Activated naive CD8-positive, alpha-beta T cell treated with anti-CD3 and anti-CD28 coated beads, Interleukin-2, amount 10 ng/mL, durations not matched to agents 7 days and 5 days (primary cell): ENCODE results near the gene TFR2. TPM values are rescaled to one million over a fixed set of nuclear protein-coding genes. Genes with fewer than 3 reads are reported as not detected.
A peak's percentile ranks its signal among the peaks of the same experiment; 100 is the strongest.
"Not testable (repeated sequence)": the region's sequence is repeated elsewhere in the genome, so short reads cannot be mapped to it uniquely, and the experiment has no call there.

ENCODE experiments used
- ATAC-seq: fragments of 150-1000 bp; cut with Tn5 transposase; one replicate; pipeline ENCODE4 v1.10.0; 2021; ENCODE audit warnings: low read depth, moderate library complexity
- POLR2A ChIA-PET: fragments of 350-600 bp; sonication (Branson Sonifier 250); formaldehyde crosslinking; loops from one replicate; lab custom pipeline; 2021; ENCODE audit warnings: antibody characterized with exemption; lab: Charles Lee
- DNase-seq: peaks from one replicate; pipeline ENCODE4 v3.0.0; 2021
- H3K27ac Mint-ChIP-seq: one replicate; pipeline ENCODE4 v1.8.0; 2022; ENCODE audit warnings: mild to moderate bottlenecking, mixed read lengths
- H3K27me3 Mint-ChIP-seq: one replicate; pipeline ENCODE4 v1.8.0; 2022; ENCODE audit warnings: mild to moderate bottlenecking, moderate library complexity, mixed read lengths
- H3K36me3 Mint-ChIP-seq: one replicate; pipeline ENCODE4 v1.8.0; 2021; ENCODE audit warnings: mild to moderate bottlenecking, mixed read lengths
- H3K4me1 Mint-ChIP-seq: one replicate; pipeline ENCODE4 v1.8.0; 2021; ENCODE audit warnings: mixed read lengths
- H3K4me3 Mint-ChIP-seq: one replicate; pipeline ENCODE4 v1.8.0; 2022; ENCODE audit warnings: mild to moderate bottlenecking, moderate library complexity, mixed read lengths
- H3K9me3 Mint-ChIP-seq: one replicate; pipeline ENCODE4 v1.8.0; 2021; ENCODE audit warnings: mixed read lengths
- total RNA-seq, 2 experiments: library from RNA; stranded (reverse); gene quantifications; one replicate each; pipeline ENCODE4 v1.2.3, GENCODE V29; 2021

The TFR2 gene
- total RNA-seq, 2 experiments from 2014 or later, result 9.1 to 11.0 TPM

DNA sequence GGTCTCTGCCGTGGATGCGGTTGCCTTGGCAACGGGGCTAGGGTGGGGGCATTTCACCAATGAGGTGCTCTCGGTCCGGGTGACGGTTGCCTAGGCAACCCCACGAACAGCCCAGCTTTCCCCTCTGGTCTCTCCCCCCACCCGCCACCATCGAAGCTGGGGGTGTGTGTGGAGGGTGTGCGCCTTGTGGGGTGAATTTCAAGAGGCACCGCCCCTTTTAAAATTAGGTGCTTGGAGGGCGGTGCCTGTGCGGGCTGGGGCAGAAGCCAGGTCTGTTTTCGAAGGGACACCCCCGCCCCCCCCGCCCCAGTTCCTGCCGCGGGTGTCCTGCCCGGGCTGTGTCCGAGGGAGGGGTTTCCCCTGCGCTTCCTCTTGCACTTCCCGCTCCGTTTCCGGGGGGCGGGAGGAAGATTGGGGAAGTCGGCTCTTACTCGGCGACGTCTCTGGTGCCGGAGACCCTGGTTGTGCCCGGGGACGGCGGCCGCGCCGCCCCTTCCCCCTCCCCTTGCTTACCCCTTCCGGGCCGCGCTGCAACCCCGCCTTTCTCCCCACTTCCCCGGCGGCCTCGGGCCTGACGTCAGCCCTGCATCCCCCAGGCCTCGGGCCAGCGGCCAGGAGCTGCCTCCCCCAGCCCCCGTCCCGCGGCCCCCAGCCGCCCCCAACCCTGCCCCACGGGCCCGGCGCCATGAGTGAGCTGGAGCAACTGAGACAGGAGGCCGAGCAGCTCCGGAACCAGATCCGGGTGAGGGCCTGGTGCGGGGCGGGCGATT, 34.4 kb upstream of the TFR2 start:
- peak; percentile 84 for DNase-seq
- peak; percentile 56 for ATAC-seq
- Mint-ChIP-seq H3K27me3 (peaks cover 5% of the 10 kb centered on the region), H3K9me3 (no peaks in the 10 kb centered on the region), H3K4me3 (peak overlapping the region; percentile 87), H3K36me3 (peaks cover 18% of the 10 kb centered on the region), H3K4me1 (peaks cover 18% of the 10 kb centered on the region), H3K27ac (peak overlapping the region; percentile 86)
- POLR2A ChIA-PET, result interaction anchor here (0.7 to 5.2 kb wide), 7 partner anchors 9 to 1652 kb away, joined by 3 to 41 read pairs (median 10); partner anchors contain the start of genes FBXO24, GIGYF1, LRCH4 and MOSPD3

DNA sequence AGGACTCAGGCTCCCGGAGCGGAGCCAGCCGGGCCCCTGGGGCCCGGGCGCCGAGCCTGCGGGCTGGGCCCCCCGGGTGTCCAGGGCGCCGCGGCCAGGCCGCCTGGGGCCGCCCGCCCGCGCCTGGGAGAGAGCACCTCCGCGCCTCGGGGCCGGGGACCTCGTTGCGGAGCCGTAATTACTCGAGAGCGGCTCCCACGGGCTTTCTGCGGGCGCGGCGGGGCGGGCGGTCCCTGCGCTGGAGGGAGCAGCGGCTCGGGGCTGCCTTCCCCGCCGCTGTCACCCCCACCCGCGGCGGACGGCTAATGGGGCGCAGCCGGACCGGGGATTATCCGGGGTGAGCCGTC, 33.7 kb upstream of the TFR2 start:
- H3K4me3 Mint-ChIP-seq, result peak overlapping the region; percentile 98
- peaks cover 18% of the 10 kb centered on the region for H3K4me1 Mint-ChIP-seq
- peak overlapping the region; percentile 95 for H3K27ac Mint-ChIP-seq
- peaks cover 18% of the 10 kb centered on the region for H3K36me3 Mint-ChIP-seq
- no peaks in the 10 kb centered on the region for H3K9me3 Mint-ChIP-seq
- peaks cover 5% of the 10 kb centered on the region for H3K27me3 Mint-ChIP-seq
- POLR2A ChIA-PET, result interaction anchor here (0.7 to 5.2 kb wide), 9 partner anchors 10 to 239 kb away, joined by 3 to 41 read pairs (median 9); partner anchors contain the start of genes FBXO24, GIGYF1, LRCH4 and MOSPD3
- ATAC-seq (no peak), DNase-seq (no peak)

DNA sequence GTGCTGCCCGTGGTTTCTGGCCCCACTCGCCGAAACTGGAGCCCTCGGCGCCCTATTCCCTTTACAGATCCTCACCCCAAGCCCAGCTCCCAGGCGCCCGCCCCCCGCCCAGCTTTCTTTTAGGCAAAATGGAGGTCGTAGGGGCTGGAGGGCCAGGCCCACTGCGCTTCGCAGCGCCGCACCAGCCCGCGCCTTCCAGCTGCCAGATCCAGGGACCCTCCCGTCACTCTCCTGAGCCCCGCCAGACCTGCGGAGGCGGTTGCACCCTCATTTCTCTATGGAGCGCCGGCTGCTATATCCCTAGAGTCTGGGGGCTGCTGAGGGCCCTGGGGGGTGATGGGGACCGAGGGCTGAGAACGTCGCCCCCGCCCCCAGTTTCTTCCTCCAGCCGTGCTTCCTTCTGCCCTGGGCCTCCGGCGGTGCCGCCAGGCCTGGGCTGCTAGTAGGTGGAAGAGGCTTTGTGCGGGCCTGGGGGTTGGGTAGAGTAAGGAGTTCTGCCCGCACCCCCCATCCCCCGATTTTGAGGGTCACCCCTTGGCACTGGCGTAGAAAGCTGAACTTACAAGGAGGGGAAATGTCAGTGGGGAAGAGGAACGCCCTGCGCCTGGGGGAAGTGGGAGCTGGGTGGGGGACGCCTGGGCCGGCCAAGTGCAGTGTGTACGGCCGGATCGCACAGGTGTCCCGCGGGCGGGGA, 33.2 kb upstream of the TFR2 start:
- Mint-ChIP-seq H3K27me3 (peaks cover 5% of the 10 kb centered on the region), H3K36me3 (peaks cover 18% of the 10 kb centered on the region), H3K9me3 (no peaks in the 10 kb centered on the region), H3K27ac (peak overlapping the region; percentile 95), H3K4me3 (peak overlapping the region; percentile 98), H3K4me1 (peaks cover 18% of the 10 kb centered on the region)
- peak; percentile 65 for DNase-seq
- POLR2A ChIA-PET, result interaction anchor here (0.7 to 5.2 kb wide), 8 partner anchors 10 to 239 kb away, joined by 3 to 41 read pairs (median 10); partner anchors contain the start of genes FBXO24, GIGYF1, LRCH4 and POP7
- ATAC-seq, result no peak

DNA sequence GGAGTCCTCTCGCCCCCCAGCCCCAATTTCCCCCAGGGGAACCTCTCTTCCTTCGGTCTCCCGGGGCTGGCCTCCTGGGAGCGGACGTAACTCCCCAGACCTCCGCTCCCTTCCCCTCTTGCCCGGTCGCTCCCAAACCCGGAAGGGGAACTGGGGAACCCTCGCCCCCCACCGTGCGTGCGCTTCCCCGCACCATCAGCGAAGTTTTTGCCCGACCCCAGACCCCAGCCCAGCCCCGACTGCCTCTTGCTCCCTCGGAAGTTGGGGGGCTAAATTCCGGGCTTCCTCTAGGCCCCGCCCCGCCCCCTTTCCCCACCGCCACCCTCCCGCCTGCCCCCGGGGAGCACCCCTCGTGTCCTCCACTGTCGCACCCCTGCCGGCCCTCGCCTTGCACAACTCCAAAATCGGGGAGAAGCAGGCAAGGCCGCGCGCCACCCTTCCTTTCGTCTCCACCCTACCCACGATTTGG, 32.6 kb upstream of the TFR2 start:
- Mint-ChIP-seq H3K9me3 (no peaks in the 10 kb centered on the region), H3K36me3 (peaks cover 16% of the 10 kb centered on the region), H3K27me3 (peaks cover 7% of the 10 kb centered on the region), H3K4me1 (peaks cover 16% of the 10 kb centered on the region), H3K27ac (peak overlapping the region; percentile 95), H3K4me3 (peak overlapping the region; percentile 98)
- ATAC-seq, result no peak
- no peak for DNase-seq
- POLR2A ChIA-PET, result interaction anchor here (1.5 to 5.2 kb wide), 4 partner anchors 32 to 89 kb away, joined by 7 to 41 read pairs (median 10); partner anchors contain the start of genes FBXO24, LRCH4 and POP7

DNA sequence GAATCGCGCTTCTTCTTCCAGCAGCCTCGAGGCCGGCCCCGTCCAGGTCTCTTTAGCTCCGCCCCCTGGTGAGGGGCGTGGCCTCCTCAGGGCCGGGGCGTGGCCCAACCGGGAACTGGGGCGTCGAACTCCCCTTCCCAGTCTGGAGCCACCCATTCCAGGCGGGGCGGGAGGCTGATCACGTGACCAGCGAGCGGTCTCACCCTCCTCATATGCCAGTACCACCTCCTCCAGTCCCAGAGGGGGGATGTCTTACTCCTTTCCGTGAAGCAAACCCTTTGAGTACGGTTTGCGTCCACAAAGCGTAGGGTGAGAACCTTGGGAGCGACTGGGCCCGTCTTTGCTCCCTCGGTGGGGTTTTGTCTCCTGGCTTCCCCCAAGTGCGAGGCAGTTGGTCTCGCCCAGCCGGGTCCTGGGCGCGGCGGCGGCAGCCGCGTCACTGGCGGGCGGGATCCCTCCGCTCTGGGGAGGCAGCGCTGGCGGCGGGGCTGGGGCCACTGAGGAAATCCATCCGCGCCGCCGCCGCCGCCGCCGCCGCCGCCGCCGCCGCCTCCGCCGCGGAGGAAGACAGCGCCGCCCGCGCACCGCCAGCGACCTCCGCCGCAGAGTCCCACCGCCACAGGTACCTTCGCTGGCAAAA, 32.1 kb upstream of the TFR2 start, which contains the start of gene GNB2:
GNB2 (plus strand) TSS at position 439 of the 640 bp plus-strand sequence. CDS start 2,526 bp downstream, outside the sequence.
- DNase-seq (peak; percentile 100), ATAC-seq (peak; percentile 64)
- Mint-ChIP-seq H3K27ac (peak within 1 kb of the TSS; percentile 95), H3K27me3 (peaks cover 7% of the 10 kb centered on the region), H3K4me1 (peaks cover 16% of the 10 kb centered on the region), H3K9me3 (no peaks in the 10 kb centered on the region), H3K36me3 (peaks cover 14% of the 10 kb centered on the region), H3K4me3 (peak within 1 kb of the TSS; percentile 98)
- POLR2A ChIA-PET, result interaction anchor here (0.7 to 1.6 kb wide), 10 partner anchors 10 to 573 kb away, joined by 3 to 13 read pairs (median 6); partner anchors contain the start of genes GIGYF1, MEPCE, MOSPD3 and POP7

DNA sequence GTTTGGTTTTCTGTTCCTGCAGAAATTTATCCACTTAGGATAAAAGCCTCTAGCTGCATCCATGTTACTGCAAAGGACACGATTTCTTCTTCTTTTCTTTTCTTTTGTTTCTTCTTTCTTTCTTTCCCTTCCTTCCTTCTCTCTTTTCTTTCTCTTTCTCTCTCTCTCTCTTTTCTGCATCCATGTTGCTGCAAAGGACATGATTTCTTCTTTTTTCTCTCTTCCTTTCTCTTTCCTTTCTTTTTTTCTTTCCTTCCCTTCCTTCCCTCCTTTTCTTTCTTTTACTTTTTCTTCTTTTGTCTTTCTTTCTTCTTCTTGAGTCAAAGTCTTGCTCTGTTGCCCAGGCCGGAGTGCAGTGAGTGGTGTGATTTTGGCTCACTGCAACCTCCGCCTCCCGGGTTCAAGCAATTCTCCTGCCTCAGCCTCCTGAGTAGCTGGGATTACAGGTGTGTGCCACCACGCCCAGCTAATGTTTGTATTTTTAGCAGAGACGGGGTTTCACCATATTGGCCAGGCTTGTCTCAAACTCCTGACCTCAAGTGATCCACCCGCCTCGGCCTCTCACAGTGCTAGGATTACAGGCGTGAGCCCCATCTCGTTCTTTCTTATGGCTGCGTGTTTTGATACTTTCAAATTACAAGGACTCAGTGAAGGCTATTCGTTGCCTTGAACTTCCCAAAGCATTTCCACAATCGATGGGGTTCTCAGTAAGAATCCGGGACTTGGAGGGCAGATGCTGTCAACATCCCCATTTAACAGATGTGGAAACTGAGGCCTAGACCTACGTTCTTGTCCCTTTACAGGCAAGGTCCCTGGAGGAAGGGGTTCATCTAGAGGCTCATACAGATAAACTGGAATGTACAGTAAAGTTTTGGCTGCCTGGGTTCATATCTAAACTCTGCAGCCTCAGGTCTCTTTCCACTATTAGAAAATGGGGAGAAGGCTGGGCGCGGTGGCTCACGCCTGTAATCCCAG, 30.3 kb upstream of the TFR2 start:
- POLR2A ChIA-PET, result interaction anchor here (1.6 kb wide), 2 partner anchors 37 to 39 kb away, joined by 13 read pairs; no protein-coding TSS in a partner anchor
- peaks cover 7% of the 10 kb centered on the region for H3K36me3 Mint-ChIP-seq
- no peaks in the 10 kb centered on the region for H3K9me3 Mint-ChIP-seq
- H3K4me3 Mint-ChIP-seq, result no peak overlapping the region
- ATAC-seq (no peak), DNase-seq (no peak)
- no peak overlapping the region for H3K27ac Mint-ChIP-seq
- H3K27me3 Mint-ChIP-seq, result peaks cover 11% of the 10 kb centered on the region
- peaks cover 13% of the 10 kb centered on the region for H3K4me1 Mint-ChIP-seq

DNA sequence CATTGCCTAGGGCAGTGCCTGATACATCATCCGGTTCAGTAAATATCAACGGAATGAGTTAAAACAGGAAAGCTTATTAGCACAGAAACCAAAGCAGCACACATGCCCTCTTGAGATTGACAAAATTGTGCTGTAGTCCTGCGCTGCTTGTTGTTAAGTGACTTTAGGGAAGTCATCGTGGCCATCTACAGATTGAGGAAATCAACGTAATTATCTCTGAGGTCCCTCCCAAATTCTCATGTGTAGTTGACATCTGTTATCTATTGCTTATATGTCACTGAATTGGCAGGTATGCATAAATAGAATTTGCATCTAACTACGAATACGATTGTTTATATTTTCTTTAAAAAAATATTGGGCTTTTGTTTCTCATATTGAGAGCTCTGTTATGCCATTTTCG, 28.7 kb upstream of the TFR2 start:
- Mint-ChIP-seq H3K36me3 (peaks cover 1% of the 10 kb centered on the region), H3K27ac (no peak overlapping the region), H3K4me3 (no peak overlapping the region), H3K9me3 (no peaks in the 10 kb centered on the region), H3K27me3 (peaks cover 13% of the 10 kb centered on the region), H3K4me1 (peaks cover 9% of the 10 kb centered on the region)
- POLR2A ChIA-PET, result interaction anchor here (1.2 kb wide), 1 partner anchor 36 kb away, joined by 4 read pairs; the partner anchor contains the start of gene POP7
- ATAC-seq (no peak), DNase-seq (no peak)

DNA sequence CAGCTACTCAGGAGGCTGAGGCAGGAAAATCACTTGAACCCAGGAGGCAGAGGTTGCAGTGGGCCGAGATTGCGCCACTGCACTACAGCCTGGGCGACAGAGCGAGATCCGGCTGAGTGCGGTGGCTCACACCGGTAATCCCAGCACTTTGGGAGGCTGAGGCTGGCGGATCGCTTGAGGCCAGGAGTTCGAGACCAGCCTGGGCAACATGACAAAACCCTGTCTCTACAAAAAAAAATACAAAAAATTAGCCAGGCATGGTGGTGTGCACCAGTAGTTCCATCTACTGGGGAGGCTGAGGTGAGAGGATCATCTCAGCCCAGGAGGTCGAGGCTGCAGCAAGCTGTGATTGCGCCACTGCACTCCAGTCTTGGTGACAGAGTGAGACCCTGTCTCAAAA, 27.8 kb upstream of the TFR2 start:
- H3K9me3 Mint-ChIP-seq, H3K36me3 Mint-ChIP-seq, DNase-seq, POLR2A ChIA-PET, H3K4me3 Mint-ChIP-seq, H3K4me1 Mint-ChIP-seq, H3K27ac Mint-ChIP-seq, ATAC-seq: not testable (repeated sequence)
- H3K27me3 Mint-ChIP-seq, result peaks cover 13% of the 10 kb centered on the region

DNA sequence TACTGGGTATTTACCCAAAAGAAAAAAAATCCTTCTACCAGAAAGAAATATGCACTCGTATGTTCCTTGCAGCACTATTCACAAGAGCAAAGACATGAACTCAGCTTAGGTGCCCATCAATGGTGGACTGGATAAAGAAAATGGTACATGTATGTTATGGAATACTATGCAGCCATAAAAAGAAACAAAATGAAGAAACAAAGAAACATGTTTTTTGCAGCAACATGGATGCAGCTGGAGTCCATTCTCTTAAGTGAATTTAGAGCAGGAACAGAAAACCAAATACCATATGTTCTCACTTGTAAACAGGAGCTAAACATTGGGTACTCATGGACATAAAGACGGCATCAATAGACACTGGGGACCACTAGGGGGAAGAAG, 26.7 kb upstream of the TFR2 start:
- DNase-seq, result no peak
- no peak overlapping the region for H3K27ac Mint-ChIP-seq

DNA sequence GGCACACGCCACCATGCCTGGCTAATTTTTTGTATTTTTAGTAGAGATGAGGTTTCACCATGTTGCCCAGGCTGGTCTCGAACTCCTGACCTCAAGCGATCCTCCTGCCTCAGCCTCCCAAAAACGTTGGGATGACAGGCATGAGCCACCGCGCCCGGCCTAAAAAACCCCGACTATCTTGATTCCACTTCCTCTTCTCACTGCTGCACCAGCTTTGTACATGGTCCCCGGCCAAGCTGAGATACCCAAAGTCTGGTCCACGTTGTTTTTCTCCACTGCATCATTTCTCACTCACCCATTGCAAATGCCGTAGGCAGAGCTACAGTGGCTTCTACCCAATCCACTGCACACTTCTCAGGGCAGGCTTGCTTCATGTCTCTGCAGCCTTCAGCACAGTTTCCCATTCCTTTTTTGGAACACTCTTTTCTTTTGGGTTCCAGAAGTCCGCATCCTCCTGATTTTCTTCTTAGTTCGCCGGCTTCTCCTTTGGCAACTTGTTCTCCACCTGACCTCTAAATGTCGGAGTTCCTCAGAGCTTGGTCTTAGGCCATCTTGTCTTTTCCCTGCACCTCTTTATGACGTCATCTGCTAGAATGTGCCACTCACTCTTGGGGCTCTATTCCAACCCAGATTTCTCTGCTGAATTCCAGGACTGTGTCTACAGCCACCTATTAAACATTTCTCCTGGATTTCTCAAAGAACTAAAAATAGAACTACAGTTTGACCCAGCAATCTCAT, 26.1 kb upstream of the TFR2 start:
- POLR2A ChIA-PET, result no interaction called here
- peaks cover 13% of the 10 kb centered on the region for H3K27me3 Mint-ChIP-seq

More for the DNA sequence above, 26.7 kb upstream of the TFR2 start:
- Mint-ChIP-seq H3K36me3 (no peaks in the 10 kb centered on the region), H3K9me3 (no peaks in the 10 kb centered on the region), H3K27me3 (peaks cover 13% of the 10 kb centered on the region), H3K4me3 (no peak overlapping the region), H3K4me1 (peaks cover 9% of the 10 kb centered on the region)
- POLR2A ChIA-PET, result no interaction called here
- ATAC-seq, result no peak

DNA sequence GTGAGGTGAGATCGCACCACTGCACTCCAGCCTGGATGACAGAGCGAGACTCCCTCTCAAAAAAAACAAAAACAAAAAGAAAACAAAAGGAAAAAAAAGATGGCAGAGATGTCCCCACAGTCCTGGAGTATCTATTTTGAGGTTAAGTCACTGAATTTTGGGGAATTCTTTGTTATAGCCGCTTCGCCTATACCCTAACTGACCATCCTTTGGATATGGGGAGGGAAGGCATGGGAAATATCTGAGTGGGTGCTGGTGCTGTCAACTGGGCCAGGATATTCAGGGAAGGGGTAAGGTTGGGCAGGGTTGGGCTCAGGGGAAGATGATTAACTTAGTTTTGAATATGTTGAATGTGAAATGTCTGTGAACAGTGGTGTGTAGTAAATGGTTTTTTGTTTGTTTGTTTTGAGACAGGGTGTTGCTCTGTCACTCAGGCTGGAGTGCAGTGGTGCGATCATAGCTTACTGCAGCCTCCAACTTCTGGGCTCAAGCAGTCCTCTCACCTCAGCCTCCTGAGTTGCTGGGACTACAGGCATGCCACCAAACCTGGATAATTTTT, 23.9 kb upstream of the TFR2 start:
- H3K36me3 Mint-ChIP-seq, result no peaks in the 10 kb centered on the region
- H3K4me1 Mint-ChIP-seq, result peaks cover 5% of the 10 kb centered on the region
- POLR2A ChIA-PET, result no interaction called here
- no peak overlapping the region for H3K4me3 Mint-ChIP-seq
- ATAC-seq (no peak), DNase-seq (no peak)
- no peaks in the 10 kb centered on the region for H3K9me3 Mint-ChIP-seq
- H3K27me3 Mint-ChIP-seq, result peaks cover 8% of the 10 kb centered on the region
- H3K27ac Mint-ChIP-seq, result no peak overlapping the region

More for the DNA sequence above, 26.1 kb upstream of the TFR2 start:
- Mint-ChIP-seq H3K4me3 (no peak overlapping the region), H3K27ac (no peak overlapping the region), H3K9me3 (no peaks in the 10 kb centered on the region), H3K36me3 (no peaks in the 10 kb centered on the region), H3K4me1 (peaks cover 9% of the 10 kb centered on the region)
- DNase-seq (no peak), ATAC-seq (no peak)
